Ishikawa (cell line): ENCODE data around the gene TIMM29.

ENCODE experiments used
- CEBPB ChIP-seq: IDR thresholded peaks from 2 replicates; pipeline ENCODE4 v1.6.1; 2012
- CREB1 ChIP-seq: IDR thresholded peaks from 2 replicates; pipeline ENCODE4 v1.6.1; 2012; ENCODE audit warnings: low read depth
- EGR1 ChIP-seq: IDR thresholded peaks from 2 replicates; pipeline ENCODE4 v1.6.1; 2012
- EP300 ChIP-seq: IDR thresholded peaks from 2 replicates; pipeline ENCODE4 v1.6.1; 2012; ENCODE audit warnings: borderline replicate concordance
- FOXM1 ChIP-seq: IDR thresholded peaks from 2 replicates; pipeline ENCODE4 v1.6.1; 2012; ENCODE audit warnings: low read depth, borderline replicate concordance
- NFIC ChIP-seq: IDR thresholded peaks from 2 replicates; pipeline ENCODE4 v1.6.1; 2012
- RAD21 ChIP-seq: IDR thresholded peaks from 2 replicates; pipeline ENCODE4 v1.6.1; 2012; ENCODE audit warnings: low read depth
- TAF1 ChIP-seq: IDR thresholded peaks from 2 replicates; pipeline ENCODE4 v1.6.1; 2012; ENCODE audit warnings: low read depth, mild to moderate bottlenecking
- TCF12 ChIP-seq: IDR thresholded peaks from 2 replicates; pipeline ENCODE4 v1.6.1; 2012; ENCODE audit warnings: low read depth
- TEAD4 ChIP-seq: IDR thresholded peaks from 2 replicates; pipeline ENCODE4 v1.6.1; 2012
- YY1 ChIP-seq: IDR thresholded peaks from 2 replicates; pipeline ENCODE4 v1.6.1; 2012; ENCODE audit warnings: low read depth
- ZBTB7A ChIP-seq: IDR thresholded peaks from 2 replicates; pipeline ENCODE4 v1.6.1; 2012; ENCODE audit warnings: low read depth
- TF ChIP-seq, protein P1 (sequence below): IDR thresholded peaks from 2 replicates; pipeline ENCODE4 v1.6.1; 2012
- TF ChIP-seq, protein P2 (sequence below): IDR thresholded peaks from 2 replicates; pipeline ENCODE4 v1.6.1; 2012
- TF ChIP-seq, protein P3 (sequence below): IDR thresholded peaks from 2 replicates; pipeline ENCODE4 v1.6.1; 2012; ENCODE audit warnings: low read depth, mild to moderate bottlenecking

Gene TIMM29

DNA sequence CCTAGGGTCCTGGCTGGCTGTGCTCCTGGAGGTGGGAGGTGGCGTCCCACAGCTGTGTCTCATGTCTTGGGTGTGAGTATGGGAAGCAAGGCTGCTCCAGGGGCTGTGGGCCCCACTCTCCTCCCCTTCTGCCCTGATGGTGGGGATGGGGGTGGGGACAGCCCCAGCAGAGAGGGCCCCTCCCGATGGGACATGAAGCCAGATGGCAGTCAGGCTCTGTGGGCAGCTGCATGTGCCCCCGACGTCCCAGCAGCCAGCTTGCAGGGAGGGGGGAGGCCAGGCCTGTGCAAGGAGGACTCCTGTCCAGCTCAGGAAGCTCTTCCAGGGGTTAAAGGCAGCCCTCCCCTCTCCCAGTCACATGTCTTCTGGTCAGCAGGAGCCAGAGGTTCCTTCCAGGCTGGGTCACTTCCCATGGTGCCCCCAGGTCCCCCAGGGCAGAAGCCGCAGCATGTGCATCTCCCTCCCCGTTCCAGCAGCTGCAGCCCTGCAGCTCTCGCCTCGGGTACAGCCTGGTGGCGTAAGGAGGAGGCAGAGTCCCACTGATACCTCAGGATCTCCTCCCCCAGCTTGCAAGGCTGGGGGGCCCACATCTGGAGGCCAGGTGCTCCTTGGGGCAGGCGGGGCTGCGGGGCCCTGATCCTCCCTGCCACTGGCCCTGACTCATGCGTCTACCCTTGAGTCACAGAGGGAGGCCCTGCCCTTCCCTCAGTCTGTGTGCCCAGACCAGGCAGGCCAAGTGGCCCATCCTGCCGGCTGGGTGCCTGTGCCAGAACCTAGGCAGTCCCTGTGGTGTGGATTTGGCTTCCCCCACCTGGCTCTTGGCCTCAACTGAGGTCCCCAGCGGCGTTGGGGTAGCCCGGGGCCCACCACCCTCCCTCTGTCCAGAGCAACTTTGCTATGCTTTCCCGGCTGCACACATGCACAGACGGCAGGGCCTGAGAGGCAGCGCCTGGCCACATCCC lies 13.2 kb upstream of the TIMM29 start:
- TF ChIP-seq ZBTB7A (no peak), EGR1 (no peak), EP300 (no peak), TEAD4 (no peak), FOXM1 (no peak), NFIC (no peak), YY1 (no peak)
- TF ChIP-seq, protein P1, sequence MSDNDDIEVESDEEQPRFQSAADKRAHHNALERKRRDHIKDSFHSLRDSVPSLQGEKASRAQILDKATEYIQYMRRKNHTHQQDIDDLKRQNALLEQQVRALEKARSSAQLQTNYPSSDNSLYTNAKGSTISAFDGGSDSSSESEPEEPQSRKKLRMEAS, result no peak
- TF ChIP-seq, protein P2, sequence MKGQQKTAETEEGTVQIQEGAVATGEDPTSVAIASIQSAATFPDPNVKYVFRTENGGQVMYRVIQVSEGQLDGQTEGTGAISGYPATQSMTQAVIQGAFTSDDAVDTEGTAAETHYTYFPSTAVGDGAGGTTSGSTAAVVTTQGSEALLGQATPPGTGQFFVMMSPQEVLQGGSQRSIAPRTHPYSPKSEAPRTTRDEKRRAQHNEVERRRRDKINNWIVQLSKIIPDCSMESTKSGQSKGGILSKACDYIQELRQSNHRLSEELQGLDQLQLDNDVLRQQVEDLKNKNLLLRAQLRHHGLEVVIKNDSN, result no peak
- TF ChIP-seq, protein P3, sequence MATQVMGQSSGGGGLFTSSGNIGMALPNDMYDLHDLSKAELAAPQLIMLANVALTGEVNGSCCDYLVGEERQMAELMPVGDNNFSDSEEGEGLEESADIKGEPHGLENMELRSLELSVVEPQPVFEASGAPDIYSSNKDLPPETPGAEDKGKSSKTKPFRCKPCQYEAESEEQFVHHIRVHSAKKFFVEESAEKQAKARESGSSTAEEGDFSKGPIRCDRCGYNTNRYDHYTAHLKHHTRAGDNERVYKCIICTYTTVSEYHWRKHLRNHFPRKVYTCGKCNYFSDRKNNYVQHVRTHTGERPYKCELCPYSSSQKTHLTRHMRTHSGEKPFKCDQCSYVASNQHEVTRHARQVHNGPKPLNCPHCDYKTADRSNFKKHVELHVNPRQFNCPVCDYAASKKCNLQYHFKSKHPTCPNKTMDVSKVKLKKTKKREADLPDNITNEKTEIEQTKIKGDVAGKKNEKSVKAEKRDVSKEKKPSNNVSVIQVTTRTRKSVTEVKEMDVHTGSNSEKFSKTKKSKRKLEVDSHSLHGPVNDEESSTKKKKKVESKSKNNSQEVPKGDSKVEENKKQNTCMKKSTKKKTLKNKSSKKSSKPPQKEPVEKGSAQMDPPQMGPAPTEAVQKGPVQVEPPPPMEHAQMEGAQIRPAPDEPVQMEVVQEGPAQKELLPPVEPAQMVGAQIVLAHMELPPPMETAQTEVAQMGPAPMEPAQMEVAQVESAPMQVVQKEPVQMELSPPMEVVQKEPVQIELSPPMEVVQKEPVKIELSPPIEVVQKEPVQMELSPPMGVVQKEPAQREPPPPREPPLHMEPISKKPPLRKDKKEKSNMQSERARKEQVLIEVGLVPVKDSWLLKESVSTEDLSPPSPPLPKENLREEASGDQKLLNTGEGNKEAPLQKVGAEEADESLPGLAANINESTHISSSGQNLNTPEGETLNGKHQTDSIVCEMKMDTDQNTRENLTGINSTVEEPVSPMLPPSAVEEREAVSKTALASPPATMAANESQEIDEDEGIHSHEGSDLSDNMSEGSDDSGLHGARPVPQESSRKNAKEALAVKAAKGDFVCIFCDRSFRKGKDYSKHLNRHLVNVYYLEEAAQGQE, result no peak

DNA sequence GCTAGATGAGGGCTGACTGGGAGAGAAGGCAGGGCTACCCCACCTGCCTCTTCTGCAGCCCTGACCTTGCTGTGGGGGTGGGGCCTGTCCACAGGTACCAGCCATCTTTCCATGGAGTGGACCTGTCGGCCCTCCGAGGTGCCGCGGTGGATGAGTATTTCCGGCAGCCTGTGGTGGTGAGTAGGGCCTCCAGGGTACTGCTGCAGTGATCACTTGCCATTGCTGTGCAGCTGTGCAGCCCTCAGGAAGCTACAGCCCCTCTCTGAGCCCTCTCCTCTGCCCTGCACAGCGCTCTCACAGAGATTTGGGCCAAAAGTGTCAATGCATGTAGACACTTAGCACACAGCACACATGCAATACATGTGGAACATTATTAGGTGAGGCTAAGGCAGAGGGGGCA lies 12.0 kb upstream of the TIMM29 start:
- TF ChIP-seq, protein P2, result no peak
- no peak for TF ChIP-seq TEAD4
- TF ChIP-seq CREB1, result no peak
- TF ChIP-seq, protein P3, result no peak
- TF ChIP-seq, protein P1, result no peak
- TF ChIP-seq RAD21, result no peak
- no peak for TF ChIP-seq YY1
- TF ChIP-seq NFIC, result no peak
- TF ChIP-seq TCF12, result no peak
- no peak for TF ChIP-seq TAF1
- TF ChIP-seq CEBPB, result no peak
- TF ChIP-seq FOXM1, result no peak
- no peak for TF ChIP-seq EGR1

DNA sequence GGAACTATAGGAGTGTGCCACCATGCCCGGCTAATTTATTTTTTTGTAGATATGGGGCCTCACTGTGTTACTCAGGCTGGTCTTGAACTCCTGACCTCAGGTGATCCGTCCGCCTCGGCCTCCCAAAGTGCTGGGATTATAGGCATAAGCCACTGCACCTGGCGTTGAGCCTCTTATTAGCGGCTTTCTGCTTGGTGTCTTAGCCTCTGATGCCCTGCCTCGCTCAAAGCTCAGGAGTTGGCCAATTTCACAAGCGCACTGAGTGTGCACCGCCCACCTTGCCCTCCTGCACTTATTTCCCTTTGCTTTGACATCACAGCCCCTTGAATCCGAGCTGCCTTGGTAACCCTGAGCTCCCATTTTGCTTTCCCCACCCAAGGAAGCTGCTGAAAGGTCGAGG lies 10.3 kb upstream of the TIMM29 start:
- TF ChIP-seq NFIC, result no peak
- TF ChIP-seq ZBTB7A, result no peak
- TF ChIP-seq TEAD4, result no peak
- no peak for TF ChIP-seq YY1
- no peak for TF ChIP-seq TAF1
- TF ChIP-seq TCF12, result no peak
- no peak for TF ChIP-seq FOXM1
- TF ChIP-seq EGR1, result no peak
- TF ChIP-seq CREB1, result no peak
- TF ChIP-seq, protein P1, result no peak
- TF ChIP-seq, protein P2, result no peak

DNA sequence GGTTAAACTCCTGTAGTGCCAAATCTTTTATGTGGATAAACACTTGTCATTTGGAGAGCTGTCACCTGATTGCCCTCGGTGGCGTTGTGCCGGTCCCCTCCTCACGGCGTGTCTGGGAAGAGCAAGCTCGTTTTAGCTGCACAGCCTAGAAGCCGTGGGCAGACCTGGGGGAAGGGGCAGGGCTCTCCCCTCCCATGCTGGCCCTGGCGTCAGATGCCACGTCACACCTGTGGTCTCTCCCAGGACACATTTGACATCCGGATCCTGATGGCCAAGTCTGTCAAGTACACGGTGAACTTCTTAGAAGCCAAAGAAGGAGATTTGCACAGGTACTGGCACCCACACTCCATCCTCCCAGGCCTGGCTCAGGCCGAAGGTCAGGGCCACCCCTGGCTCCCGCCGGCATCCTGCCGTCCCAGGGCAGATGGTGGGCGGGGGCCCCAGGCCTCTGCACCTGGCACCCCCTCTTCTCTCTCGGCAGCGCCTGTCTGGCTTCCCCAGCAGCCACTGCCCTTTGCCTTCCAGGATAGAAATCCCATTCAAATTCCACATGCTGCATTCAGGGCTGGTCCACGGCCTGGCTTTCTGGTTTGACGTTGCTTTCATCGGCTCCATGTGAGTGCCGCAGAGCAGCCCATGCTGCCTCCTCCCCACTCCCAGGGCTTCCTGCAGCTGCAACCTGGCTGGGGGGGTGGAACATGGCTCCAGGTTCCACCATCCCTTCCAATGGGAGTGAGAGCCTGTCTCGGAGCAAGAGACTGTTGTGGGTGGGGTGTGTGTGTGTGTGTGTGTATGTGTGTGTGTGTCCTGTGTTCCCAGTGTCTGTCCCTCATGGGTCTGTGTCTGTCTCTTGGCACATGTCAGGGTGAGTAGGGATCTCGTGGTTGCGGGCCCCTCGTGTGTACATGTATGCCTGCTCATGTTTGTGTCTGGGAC lies 9.0 kb upstream of the TIMM29 start:
- TF ChIP-seq YY1 (no peak), EGR1 (no peak), TCF12 (no peak), TEAD4 (no peak), CEBPB (no peak)
- TF ChIP-seq, protein P1, result no peak
